Limb (tissue), 2 donors: Measurements from ENCODE around the gene APOBEC4.
"Not testable (repeated sequence)": the region's sequence is repeated elsewhere in the genome, so short reads cannot be mapped to it uniquely, and the experiment has no call there.

Experiments used
- DNase-seq, 2 donors: peaks; one replicate each; pipeline ENCODE4 v3.0.0-alpha.2; 2016; ENCODE audit errors: extremely low spot score in 2 of 2

APOBEC4 gene, protein sequence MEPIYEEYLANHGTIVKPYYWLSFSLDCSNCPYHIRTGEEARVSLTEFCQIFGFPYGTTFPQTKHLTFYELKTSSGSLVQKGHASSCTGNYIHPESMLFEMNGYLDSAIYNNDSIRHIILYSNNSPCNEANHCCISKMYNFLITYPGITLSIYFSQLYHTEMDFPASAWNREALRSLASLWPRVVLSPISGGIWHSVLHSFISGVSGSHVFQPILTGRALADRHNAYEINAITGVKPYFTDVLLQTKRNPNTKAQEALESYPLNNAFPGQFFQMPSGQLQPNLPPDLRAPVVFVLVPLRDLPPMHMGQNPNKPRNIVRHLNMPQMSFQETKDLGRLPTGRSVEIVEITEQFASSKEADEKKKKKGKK

DNA sequence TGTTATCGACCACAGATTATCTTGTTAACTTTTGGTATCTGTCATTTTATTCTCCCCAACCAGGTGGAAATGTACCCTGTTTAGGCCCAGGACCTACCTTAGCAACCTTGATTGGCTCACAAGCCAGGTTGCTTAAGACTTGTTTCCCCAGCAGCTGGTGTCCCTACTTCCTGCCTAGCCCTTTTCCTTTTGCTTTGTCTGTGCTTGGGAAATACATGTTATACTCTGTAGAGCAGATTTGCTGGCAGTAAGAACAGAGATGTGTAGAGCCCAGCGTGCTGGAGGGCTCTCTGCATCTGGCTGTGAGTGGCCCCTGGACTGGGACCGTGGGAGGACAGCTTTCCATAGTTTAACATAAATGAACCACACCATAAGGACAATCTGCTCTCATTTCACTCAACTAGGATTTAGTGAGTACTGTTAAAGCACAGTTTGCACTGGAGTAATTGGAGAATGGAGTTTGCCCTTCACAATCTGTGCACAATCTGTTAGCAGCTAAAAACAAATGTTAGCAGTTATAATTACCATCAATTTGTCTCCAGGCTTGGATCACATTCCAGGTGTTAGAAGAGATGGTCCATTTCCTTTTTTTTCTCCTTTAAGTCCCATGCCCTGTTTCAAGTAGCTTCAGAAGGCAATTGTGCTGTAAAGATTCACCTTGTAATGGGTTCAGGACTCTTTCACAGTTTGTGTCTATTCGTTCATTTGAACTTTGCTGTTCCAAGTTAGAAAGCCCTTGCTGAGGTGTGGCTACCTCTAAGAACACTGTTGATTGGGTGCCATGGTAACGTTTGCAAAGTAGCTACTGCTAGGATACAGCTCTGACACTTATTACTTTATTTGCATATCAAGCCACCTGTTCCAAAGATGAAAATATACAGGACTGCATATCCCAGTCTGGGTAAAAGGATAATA, at the start of gene APOBEC4:
Gene APOBEC4 (minus strand): TSS at position 770 of the 915 bp plus-strand sequence. CDS start 4,535 bp downstream, outside the sequence.
- DNase-seq, result no peak

DNA sequence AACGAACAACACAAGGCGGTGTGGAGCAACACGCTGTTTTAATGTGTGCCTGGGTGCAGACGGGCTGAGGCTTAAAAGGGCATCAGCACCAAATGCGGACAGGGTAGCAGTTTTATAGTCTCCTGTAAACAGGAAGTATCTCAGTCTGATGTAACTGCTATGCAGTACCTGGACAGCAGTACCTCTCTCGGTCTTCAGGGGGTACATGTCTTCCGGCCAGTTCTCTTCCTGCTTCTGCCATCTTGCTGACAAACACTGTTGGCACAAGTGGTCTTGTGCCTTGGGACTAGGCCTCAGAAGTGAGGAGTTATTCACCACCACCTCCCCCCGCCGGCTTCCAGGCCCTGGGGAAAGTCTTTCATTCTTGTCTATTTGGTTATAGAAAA, 49.7 kb upstream of the APOBEC4 start:
- no peak for DNase-seq

DNA sequence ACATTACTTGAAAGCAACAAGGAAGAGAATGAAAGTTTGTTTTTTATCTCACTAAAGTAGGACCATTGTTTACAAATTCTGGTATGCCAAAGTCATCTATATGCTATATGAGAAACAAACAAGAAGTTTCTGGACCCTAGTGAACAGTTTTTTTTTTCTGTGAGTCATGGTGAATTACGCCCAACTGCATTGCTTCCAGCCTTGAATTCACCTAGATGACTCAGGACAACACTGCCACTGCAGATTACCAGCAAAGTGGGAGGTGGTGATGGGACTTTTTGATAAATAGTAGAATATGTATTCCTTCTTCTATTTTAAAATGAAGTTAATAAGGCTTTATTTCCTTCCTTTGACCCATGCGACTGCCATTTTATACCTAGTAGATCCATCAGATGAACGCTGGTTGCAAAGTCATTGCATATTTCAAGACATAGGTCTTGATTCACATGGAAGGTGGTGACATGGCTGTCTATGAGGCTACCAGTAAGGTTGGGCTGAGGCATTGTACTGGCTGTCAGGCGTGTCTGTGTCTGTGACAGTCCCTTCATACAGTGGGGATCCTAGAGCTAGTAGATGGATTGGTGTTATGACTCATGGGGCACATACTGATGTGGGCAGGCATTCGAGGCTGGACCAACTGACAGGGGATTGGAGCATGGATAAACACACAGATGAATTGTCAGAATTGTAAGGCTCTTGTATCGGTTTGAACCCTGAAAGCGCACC, 49.1 kb upstream of the APOBEC4 start:
- no peak for DNase-seq

DNA sequence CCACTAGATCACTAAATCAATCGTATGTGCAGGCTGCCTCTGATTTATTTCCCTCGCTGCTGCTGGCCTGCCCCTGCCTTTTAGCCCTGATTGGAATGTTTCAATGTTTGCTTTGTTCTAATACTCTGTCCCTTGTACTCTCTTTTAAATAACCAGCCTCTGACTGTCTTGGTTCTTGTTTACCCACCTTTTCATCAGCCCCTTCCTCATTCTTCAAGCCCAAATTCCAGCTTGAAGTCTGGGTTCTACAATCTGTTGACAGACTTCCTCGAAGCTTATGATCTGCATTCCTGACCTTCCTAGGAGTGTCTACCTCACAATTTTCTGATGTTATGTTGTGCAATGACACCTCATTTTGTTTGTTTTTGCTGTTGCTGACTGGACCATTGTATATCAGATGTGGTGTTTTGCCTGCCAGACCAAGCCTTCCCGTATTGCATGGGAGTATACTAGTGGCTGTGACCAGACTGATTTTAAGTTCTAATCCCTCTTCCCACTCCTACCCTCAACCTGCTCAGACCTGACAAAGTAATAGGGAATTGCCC, 46.6 kb upstream of the APOBEC4 start:
- DNase-seq, result no peak

DNA sequence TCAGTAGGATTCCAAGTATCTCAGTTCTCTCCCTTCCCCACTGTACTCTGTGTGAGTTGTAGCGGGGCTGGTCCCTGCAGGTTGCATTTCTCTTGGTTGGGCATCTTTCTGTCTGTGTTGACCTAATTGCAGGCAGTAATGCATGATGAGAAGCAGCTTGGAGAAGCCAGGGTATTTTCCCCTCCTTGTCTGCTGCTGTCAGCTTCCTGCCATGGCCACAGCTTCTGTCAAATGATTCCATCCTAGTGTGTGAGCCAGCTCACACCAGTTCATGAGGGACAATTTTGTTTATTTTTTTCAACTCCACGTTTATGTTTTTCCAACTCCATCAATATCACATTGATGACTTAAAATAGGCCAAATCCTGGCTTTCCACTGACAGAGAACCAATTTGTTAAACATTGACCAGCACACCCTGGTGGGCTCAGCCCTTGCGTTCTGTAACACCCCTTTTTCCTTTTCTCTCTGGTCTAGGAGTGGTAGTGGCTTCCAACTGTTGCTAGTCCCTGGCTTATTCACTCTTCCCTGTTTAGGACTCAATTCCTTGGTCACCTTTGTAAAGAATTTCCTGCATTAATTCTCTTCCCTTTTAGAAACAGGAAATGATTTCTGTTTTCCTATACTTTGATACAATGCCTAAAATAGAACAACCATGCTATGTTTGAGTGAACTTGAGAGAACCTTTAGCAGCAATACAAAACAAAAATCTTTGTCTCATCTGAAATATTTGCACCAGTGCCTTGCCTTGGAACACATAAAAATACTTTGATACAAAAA, 44.9 kb upstream of the APOBEC4 start:
- DNase-seq, result no peak

DNA sequence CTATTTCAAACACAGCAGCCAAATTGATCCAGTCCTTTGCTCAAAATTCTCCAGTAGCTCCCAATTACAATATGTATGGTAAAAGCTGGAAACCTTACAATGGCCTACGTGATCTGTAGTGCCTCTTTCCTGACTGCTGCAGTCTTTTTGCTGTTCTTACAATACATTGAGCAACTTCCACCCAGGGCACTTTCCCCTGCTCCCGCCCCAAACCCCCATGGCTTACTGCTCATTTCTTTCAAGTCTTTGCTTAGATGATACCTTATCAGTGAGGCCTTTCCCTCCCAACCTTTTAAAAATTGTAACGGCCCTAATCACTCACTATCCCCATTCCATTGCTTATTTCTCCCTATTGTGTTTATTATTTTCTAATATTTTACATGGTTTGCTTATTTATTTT, 43.9 kb upstream of the APOBEC4 start:
- DNase-seq, result no peak

DNA sequence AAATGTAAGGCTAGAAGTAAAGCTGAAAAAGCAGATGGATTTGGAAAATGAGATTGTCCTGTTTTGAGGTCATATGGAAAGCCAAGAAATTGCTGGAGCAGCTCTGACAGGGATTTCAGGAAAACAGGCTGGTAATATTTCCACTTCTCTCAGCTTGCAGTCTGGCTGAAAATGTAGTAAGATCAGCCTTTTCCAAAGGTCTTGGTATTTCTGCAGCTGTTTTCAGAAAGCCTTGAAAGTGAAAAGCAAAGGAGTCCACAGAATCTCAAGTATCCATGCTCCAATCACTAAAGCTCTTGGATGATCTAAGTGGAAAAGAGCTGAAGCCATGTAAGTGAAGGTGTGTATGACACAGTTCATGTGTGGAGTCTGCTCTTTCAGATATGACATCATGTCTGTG, 41.6 kb upstream of the APOBEC4 start:
- DNase-seq, result peak in 1 of 2 donors; percentile 71

DNA sequence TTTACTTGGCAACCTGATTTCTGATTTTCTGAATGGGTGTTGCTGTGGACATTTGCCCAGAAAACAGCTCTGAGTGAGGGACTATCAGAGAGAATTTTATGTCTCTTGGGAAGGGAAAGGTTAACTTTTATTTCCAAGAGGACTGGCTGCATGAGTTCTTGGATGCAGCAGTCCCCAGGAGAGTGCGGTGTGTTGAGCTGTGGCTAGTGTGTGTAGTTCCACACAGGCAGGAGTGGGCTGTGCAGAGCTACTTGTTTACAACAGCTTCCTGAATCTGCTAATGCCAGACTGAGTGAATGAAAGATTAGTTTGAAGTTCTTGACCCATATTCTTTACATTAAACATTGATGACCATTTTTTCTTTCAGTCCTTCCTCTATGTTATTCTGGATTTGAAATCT, 41.0 kb upstream of the APOBEC4 start:
- no peak for DNase-seq

DNA sequence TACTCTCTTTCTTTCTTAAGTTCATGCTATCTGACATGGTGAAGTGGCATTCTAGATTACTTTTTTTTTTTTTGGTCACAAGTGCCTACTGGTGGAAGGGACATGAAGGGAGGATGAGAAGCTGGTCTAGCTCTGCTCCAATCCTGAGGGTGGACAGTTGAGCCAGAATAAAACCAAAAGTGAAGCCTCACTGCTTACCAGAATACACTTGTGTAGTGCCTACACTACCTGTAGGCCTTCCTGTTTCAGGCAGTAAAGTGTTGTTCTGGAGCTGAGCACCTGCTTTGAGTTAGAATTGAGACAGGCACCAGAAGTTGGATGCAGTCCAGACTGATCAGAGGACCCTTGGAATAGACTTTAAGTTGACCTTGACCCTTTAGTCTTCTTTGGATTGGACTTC, 40.4 kb upstream of the APOBEC4 start:
- DNase-seq, result no peak

DNA sequence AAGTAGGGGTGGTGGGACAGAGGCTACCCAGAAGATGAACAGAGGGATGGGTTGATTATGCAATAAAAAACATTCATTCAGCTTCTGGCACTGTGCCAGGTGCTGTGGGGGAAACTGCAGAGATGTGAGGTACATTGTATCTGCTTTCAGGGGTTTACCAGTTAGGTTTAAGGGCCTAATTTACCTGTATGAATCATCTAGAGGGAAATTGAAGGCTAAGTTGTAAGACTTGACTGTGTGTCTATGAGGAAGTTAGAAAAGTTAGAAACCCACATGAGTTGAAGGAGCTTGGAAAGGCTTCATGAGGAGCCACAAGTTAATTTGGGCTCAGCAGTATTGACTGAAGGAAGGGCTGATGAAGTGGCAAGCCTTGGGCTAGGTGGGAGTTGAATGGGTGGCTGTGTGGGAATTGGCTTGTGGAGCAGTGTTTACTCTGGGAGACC, 36.7 kb upstream of the APOBEC4 start:
- DNase-seq, result no peak

DNA sequence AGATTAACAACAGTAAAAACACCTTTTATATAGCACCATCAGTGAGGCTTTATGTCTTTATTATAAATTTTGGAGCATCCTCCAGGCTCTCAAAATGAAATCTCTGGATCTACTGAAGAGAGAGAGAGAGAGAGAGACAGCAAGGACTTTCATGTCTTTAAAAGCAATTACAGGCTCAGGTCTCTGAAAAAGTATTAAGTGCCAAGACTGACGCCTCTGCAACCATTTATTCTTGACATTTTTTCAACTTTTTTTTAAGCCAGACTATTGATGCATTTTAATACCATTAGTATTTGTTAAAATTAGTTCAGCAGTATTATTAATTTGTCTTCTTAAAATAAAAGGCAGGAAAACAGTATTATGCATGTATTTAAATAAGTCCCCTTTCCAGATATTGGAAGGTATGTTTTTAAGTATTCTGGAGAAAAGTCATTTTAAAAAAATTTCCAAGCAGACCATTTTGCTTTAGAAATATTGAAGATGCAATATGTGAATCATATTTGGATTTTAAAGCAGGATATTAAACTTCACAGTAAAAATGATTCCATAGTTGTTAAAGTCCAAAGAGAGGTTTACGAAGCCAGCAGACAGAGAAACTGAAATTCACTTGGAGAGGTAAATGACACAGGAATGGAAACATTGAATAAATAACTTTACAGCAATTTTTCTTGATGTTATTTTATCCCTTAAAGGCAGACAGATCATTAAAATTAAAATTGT, 35.4 kb upstream of the APOBEC4 start:
- no peak for DNase-seq

DNA sequence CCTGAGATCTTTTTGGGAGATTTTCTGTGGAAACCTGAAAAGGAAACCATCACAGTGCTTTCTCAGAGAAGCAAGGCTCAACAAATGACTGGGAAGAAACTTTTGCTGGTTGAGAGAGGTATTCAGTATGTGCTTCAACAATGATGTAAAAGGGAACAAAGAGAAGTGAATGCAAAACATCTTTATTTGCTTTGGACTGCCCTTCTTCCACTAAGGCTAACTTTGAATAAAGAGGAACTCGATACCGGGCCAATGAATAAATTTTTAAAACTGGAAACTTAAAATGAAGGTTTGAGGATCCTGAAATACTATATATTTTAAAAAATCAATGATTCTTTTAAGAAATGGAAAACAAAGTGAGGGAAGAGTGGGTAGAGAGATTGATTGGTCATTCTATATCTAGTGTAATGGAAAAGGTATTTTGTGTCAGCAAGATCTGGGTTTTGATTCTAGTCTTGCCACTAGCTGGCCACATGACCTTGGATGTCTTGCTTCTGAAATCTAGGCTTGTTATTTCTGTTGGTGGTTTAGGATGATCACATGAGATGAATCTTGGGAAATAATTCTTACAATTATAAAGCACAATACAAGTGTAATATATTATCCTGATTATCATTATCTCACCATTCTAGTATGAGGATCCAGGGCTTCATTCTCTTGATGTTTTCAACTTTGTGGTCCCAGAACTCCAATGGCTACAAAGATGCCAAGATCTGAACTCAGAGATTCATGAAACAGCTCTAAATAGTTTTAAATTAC, 34.6 kb upstream of the APOBEC4 start:
- no peak for DNase-seq

DNA sequence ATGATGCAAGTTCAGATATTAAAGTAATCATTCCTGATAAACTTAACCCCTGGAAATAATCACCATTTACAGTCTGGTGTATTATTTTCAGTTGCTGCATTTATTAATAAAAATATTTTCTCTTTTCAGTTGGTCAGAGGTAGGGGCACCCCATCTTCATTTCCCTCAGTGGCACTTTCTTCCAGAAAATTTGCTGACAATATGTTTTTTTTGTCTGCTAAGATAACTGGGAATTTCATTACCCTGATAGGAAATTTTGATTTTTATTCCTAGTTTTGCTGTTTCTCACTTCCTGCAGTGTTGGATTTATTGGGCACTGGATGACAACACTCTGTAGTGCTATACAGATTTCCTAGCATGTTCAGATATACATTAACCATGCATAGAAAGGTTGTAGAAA, 33.1 kb upstream of the APOBEC4 start:
- no peak for DNase-seq

DNA sequence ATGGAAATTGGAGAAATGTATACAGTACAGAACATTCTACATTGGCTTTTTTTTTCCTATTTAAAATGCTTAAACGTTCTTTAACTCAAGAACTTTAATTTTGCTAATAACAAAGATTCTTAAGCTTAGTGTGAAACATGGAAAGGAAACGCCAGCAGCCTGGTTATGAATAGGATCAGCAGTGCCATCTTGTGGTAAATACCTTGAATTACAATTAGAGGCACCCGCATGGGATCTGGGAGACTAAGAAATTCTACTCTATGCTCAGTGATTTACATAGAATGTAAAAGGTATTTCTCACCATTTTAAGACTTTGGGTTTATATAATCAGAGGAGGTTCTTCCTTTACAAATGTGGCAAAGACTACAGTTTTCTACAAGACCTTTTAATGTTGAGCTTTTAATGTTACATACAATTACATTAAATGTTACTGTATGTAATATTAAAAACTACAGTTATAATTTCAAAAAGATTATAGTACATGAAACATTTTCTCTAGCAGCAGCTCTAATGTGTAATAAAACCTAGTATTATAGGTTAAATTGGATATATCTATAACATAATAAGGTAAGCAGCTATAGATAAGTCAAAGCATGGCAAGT, 32.1 kb upstream of the APOBEC4 start:
- peak in 1 of 2 donors; percentile 36 for DNase-seq

DNA sequence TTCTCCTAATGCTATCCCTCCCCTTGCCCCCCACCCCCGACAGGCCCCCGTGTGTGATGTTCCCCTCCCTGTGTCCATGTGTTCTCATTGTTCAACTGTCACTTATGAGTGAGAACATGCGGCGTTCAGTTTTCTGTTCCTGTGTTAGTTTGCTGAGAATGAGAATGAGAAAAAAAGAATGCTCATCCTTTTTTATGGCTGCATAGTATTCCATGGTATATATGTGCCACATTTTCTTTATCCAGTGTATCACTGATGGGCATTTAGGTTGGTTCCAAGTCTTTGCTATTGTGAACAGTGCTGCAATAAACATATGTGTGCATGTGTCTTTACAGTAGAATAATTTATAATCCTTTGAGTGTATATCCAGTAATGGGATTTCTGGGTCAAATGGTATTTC, 26.2 kb upstream of the APOBEC4 start:
- not testable (repeated sequence) for DNase-seq

DNA sequence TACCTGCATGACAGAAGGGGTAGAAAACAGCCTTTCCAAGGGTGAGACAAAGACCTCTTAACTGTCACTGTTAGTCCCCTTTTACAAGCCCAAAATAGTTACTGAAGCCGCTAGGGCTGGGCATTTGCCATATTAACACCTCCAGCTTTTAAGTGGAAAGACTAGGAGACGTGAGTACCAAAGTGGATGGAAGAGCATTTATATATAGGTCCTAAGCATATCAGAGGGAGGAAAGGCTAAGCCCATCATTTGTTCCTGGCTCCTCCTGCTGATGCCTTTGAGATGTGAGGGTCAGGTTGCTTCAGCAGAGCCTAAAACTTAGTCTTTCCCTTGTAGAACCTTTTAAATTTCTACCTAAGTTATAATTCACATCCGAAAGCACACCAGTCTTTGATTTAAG, 25.7 kb upstream of the APOBEC4 start:
- DNase-seq, result no peak

DNA sequence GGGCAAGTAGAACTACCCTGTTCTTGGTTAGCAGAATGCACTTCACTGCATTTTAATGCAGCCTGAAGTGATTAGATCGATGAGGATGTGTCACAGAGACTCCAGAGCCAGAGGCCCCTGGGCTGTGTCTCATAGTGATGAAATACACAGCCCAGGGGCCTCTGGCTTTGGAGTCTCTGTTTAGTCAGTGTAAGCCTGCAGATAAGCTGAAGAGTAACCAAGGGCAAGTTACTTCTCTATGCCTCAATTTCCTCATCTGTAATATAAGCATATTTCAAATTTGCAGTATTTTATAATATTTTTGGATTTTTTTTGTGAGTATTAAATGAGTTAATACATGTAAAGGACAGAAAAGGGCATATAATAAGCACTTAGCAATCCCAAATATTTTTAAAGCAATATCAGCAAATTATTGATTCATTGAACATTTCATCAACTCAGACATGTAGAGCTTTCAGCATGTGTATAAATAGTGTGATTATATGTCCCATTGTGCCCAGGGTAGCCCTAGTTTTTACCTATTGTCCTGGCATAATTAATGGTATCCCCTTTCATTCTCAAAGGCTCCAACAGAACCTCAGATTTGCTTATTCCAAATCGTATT, 23.6 kb upstream of the APOBEC4 start:
- no peak for DNase-seq

DNA sequence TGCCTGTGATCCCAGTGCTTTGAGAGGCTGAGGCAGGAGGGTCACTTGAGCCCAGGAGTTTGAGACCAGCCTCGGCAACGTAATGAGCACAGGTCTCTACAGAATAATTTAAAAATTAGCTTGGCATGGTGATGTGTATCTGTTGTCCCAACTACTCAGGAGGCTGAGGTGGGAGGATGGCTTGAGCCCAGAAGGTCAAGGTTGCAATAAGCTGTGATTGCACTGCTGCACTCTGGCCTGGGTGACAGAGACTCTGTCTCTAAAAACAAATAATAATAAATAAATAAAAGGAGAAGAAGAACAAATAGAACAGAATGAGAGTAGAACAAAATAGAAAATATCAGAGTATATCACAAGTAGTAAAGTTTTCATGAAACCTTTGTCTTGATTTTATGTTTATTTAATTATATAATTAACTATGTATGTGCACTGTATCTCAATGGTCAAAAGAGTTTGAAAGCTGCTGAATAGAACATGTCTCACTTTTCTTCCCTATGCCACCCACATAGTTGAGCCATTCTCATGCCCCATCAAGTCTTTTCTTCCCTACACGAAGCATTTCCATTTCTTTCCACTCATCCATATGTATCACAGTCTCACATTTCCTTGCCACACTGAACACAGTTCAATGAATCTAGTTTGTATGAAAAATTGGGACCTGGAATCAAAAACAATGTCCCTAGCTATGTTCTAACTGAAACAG, 22.9 kb upstream of the APOBEC4 start:
- DNase-seq, result no peak
